Parathyroid adenoma (tissue), 2 donors: ENCODE data around the gene SLC26A2.

Source experiments
- H2AFZ ChIP-seq: fragments of 300-600 bp; sonication (generic); one replicate; pipeline ENCODE4 v1.7.0; 2017; ENCODE audit warnings: antibody characterized with exemption, mild to moderate bottlenecking
- H3K27ac ChIP-seq: fragments of 300-600 bp; sonication (generic); one replicate; pipeline ENCODE4 v1.7.0; 2017
- H3K27me3 ChIP-seq: fragments of 300-600 bp; sonication (generic); one replicate; pipeline ENCODE4 v1.7.0; 2017; ENCODE audit warnings: low read length; ENCODE audit not compliant: control insufficient read depth, insufficient read depth
- H3K36me3 ChIP-seq: fragments of 300-600 bp; sonication (generic); one replicate; pipeline ENCODE4 v1.7.0; 2017; ENCODE audit warnings: low read length; ENCODE audit not compliant: control insufficient read depth, insufficient read depth
- H3K4me1 ChIP-seq: fragments of 300-600 bp; sonication (generic); one replicate; pipeline ENCODE4 v1.7.0; 2017; ENCODE audit warnings: control low read depth
- H3K4me2 ChIP-seq: fragments of 300-600 bp; sonication (generic); one replicate; pipeline ENCODE4 v1.7.0; 2017; ENCODE audit warnings: low read length
- H3K4me3 ChIP-seq: fragments of 300-600 bp; sonication (generic); one replicate; pipeline ENCODE4 v1.7.0; 2017; ENCODE audit warnings: low read depth, low read length
- H3K79me2 ChIP-seq: fragments of 300-600 bp; sonication (generic); one replicate; pipeline ENCODE4 v1.7.0; 2017; ENCODE audit warnings: control low read depth
- H3K9ac ChIP-seq: fragments of 300-600 bp; sonication (generic); one replicate; pipeline ENCODE4 v1.7.0; 2017; ENCODE audit warnings: mild to moderate bottlenecking
- H3K9me3 ChIP-seq: fragments of 300-600 bp; sonication (generic); one replicate; pipeline ENCODE4 v1.7.0; 2017; ENCODE audit warnings: low read length; ENCODE audit not compliant: control insufficient read depth
- CTCF ChIP-seq: fragments of 300-600 bp; sonication (generic); IDR thresholded peaks from one replicate; pipeline ENCODE4 v1.7.0; 2017; ENCODE audit warnings: antibody characterized with exemption, mild to moderate bottlenecking
- donor health status: primary hyperparathyroidism.

Gene SLC26A2

DNA sequence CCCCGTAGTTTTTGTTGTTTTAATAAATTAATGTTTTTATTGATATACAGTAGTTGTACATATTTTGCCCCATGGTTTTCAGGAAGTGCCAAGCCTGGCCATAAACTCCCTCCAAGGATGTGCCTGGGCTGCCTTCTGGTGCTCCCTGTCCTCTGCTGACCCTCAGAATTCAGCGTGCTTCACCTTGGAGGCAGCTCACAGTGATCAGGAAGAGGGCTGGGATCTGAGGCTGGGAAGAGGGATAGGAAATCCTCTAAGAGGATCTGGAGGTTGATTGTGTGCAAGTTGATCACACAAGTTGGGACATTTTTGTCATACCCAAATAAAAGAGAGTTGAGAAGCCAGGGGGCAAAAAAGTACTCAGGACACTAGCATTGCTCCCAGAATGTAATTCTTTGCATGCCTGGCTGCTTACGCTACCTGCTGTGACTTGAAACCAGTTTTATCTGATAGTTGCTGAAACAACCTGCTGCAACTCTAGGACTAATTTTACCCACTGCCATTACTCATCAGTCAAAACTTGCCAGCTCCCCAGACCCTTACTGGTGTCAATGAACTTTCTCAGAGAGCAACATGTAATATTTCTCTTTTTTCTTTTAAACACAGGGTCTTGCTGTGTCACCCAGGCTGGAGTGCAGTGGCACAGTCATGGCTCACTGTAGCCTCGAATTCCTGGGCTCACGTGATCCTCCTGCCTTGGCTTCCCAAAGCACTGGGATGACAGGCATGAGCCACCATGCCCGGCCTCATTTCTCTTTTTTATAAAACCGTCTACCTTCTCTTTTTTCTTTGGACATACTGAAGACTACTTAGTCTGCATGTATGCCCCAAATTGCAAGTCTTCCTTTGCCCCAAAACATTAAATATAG lies 44.9 kb upstream of the SLC26A2 start:
- TF ChIP-seq CTCF, result no peak
- Histone ChIP-seq H3K4me1 (peaks cover 34% of the 10 kb centered on the region), H2AFZ (no peak overlapping the region), H3K9ac (no peak overlapping the region), H3K27ac (peak overlapping the region; percentile 11), H3K4me3 (peak overlapping the region; percentile 12), H3K79me2 (no peaks in the 10 kb centered on the region), H3K4me2 (peak overlapping the region; percentile 33), H3K9me3 (no peaks in the 10 kb centered on the region), H3K36me3 (no peaks in the 10 kb centered on the region), H3K27me3 (no peaks in the 10 kb centered on the region)

DNA sequence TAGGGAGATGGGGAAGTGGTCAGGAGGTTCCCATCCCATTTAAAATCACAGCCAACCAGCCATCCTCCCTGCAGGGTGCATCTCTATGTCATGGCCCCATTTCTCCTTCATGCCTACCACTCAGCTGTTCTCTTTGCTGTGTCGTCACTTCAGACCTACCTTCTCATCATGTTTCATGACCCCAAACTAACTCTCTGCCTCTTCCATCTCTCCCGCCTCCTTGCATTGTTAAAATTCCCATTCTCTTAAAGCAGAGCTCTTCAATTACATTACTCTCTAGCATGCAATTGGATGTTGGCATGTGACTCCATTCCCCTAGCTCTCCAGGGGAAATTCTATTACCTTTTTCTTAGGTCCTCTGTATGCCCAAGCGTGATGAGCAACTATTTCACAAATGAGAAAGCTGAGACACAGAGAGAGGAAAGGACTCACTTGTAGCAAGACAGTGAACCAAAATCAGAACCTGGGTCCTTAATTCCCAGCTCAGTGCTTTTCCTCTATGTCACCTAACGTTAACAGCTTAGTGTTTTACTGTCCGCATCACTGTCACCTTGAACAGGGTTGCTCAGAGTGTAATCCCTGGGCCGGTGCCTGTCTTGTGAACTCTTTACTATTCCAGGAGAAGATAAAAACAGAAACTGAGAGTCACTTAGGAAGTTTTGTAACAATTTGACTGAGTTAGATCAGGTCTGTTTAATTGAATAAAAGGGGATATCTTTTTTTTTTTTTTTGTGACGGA lies 44.1 kb upstream of the SLC26A2 start:
- Histone ChIP-seq H3K4me1 (peaks cover 34% of the 10 kb centered on the region), H2AFZ (no peak overlapping the region), H3K4me3 (no peak overlapping the region), H3K9me3 (no peaks in the 10 kb centered on the region), H3K4me2 (no peak overlapping the region), H3K36me3 (no peaks in the 10 kb centered on the region), H3K27ac (no peak overlapping the region), H3K79me2 (no peaks in the 10 kb centered on the region), H3K27me3 (no peaks in the 10 kb centered on the region), H3K9ac (no peak overlapping the region)
- no peak for TF ChIP-seq CTCF

GRCh38 chr5:149917073-149917676 lies 43.4 kb upstream of the SLC26A2 start:
- no peak for TF ChIP-seq CTCF
- no peak overlapping the region for H3K27ac ChIP-seq

GRCh38 chr5:149921597-149921996 lies 39.0 kb upstream of the SLC26A2 start:
- no peaks in the 10 kb centered on the region for H3K79me2 ChIP-seq
- no peaks in the 10 kb centered on the region for H3K9me3 ChIP-seq
- peaks cover 10% of the 10 kb centered on the region for H3K4me1 ChIP-seq
- H3K4me3 ChIP-seq, result no peak overlapping the region
- no peak overlapping the region for H3K4me2 ChIP-seq
- H3K9ac ChIP-seq, result no peak overlapping the region
- no peak for TF ChIP-seq CTCF
- H2AFZ ChIP-seq, result no peak overlapping the region
- H3K36me3 ChIP-seq, result no peaks in the 10 kb centered on the region
- no peaks in the 10 kb centered on the region for H3K27me3 ChIP-seq
- no peak overlapping the region for H3K27ac ChIP-seq

More at GRCh38 chr5:149917073-149917676, 43.4 kb upstream of the SLC26A2 start:
- no peaks in the 10 kb centered on the region for H3K9me3 ChIP-seq
- no peak overlapping the region for H3K4me2 ChIP-seq
- peaks cover 34% of the 10 kb centered on the region for H3K4me1 ChIP-seq
- peak overlapping the region; percentile 23 for H2AFZ ChIP-seq
- no peak overlapping the region for H3K4me3 ChIP-seq
- H3K36me3 ChIP-seq, result no peaks in the 10 kb centered on the region
- H3K9ac ChIP-seq, result no peak overlapping the region
- H3K79me2 ChIP-seq, result no peaks in the 10 kb centered on the region
- H3K27me3 ChIP-seq, result no peaks in the 10 kb centered on the region
